ENCODE data around the gene FGA.
A peak's percentile ranks its signal among the peaks of the same experiment; 100 is the strongest.

FGA gene

DNA sequence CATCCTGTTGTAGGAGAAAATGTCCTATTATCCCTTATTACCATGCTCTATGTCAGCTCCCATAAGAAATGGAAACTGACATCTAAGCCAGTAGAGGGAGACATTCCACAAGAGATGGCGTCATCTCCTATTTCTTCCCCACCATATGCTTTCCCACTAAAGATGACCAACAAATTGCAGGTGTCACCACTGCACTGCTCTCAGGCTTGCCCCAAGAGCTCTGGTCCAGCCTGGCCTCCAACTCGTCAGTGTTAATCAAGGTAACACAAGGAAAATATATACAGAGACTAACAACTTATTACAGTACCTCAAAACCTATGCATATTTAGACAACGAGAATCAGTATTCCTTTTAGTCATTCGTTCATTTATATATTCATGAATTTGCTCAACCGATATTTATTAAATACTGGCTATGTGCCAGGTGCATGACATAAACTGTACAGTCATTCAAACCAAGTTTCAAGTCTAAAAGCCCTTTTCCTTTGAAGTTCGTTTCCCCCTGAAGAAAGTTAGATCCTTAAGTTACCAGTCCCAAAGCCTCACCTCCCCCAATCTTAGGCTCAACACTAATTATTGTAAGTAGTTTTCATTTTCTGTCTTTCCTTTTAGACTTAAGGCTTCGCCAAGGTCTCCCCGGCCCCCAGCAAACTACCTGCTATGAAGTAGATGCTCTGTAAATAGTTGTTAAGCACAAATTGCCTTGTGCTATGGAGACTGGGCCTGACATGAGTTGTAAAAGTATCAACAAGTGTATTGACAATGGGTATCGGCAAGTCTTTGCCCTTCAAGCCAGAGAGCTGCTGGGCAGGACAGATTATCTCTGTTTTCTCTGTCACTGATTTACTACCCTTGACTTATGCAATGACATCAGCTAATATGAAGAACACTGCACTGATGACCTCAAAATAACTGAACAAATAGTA lies 30.8 kb downstream of the FGA start:
- TF ChIP-seq, protein P1, sequence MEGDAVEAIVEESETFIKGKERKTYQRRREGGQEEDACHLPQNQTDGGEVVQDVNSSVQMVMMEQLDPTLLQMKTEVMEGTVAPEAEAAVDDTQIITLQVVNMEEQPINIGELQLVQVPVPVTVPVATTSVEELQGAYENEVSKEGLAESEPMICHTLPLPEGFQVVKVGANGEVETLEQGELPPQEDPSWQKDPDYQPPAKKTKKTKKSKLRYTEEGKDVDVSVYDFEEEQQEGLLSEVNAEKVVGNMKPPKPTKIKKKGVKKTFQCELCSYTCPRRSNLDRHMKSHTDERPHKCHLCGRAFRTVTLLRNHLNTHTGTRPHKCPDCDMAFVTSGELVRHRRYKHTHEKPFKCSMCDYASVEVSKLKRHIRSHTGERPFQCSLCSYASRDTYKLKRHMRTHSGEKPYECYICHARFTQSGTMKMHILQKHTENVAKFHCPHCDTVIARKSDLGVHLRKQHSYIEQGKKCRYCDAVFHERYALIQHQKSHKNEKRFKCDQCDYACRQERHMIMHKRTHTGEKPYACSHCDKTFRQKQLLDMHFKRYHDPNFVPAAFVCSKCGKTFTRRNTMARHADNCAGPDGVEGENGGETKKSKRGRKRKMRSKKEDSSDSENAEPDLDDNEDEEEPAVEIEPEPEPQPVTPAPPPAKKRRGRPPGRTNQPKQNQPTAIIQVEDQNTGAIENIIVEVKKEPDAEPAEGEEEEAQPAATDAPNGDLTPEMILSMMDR (conservative IDR thresholded peaks at IDR 0.05; ENCODE audit: low read length), result peak; percentile 63
- no peak overlapping the region for H3K4me3 ChIP-seq (ENCODE audit: low read length)
- peak; percentile 43 for DNase-seq (ENCODE audit: low read depth)

DNA sequence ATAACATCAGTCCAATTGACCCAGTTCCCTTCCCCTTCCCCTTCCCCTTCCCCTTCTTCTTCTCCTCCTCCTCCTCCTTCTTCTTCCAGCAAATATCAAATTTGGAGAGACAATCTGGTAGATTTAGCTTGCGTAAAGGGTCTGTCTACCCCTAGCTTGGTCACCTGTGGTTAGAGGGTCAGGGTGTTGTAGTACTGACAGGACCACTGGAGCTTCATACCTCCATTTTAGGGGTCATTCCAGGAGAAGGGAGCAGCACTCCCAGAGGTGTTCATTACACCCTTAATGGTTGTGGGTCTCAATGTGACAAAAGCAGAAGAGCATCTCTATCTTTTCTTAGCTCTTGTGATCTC lies 31.4 kb downstream of the FGA start:
- TF ChIP-seq, protein P1 (conservative IDR thresholded peaks at IDR 0.05; ENCODE audit: low read length), result no peak
- DNase-seq (ENCODE audit: low read depth), result no peak
- no peak overlapping the region for H3K4me3 ChIP-seq (ENCODE audit: low read length)

DNA sequence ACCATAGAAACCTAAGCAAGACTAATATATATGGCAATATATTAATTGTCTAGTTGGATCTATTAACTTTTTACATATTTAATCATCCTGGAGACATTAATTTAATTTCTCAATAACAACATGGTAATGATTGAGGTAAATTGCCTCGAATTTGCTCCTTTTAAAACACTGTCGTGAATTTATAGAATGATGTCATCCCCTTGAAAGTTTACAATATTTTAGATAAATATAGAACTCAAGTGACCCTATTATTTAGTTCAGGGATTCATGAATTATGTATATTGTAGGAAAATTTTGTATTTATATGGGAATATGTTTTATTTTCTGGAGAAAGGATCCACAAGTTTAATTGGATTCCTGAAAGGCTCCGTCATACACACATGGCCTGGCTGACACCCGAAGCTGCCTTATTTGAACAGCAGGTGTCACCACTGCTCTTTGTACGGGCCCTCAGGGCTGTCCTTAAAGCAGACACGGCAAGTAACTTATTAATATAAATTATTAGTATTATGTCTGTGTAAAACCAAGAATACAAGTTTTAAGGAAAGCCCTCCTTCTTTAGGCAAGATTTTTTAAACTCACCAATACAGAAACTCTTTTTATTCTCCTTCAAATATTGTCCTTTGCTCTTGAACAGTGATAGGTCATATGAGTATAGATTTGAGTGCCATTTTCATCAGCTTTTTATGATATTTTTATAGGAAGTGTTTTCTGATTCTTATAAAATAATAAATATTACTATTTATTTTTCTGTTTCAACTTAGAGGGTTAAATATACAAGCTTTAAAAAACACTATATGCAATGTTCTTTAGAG lies 38.5 kb downstream of the FGA start:
- peak; percentile 83 for DNase-seq (ENCODE audit: low read depth)
- TF ChIP-seq, protein P1 (conservative IDR thresholded peaks at IDR 0.05; ENCODE audit: low read length), result peak; percentile 87
- H3K4me3 ChIP-seq (ENCODE audit: low read length), result no peak overlapping the region

DNA sequence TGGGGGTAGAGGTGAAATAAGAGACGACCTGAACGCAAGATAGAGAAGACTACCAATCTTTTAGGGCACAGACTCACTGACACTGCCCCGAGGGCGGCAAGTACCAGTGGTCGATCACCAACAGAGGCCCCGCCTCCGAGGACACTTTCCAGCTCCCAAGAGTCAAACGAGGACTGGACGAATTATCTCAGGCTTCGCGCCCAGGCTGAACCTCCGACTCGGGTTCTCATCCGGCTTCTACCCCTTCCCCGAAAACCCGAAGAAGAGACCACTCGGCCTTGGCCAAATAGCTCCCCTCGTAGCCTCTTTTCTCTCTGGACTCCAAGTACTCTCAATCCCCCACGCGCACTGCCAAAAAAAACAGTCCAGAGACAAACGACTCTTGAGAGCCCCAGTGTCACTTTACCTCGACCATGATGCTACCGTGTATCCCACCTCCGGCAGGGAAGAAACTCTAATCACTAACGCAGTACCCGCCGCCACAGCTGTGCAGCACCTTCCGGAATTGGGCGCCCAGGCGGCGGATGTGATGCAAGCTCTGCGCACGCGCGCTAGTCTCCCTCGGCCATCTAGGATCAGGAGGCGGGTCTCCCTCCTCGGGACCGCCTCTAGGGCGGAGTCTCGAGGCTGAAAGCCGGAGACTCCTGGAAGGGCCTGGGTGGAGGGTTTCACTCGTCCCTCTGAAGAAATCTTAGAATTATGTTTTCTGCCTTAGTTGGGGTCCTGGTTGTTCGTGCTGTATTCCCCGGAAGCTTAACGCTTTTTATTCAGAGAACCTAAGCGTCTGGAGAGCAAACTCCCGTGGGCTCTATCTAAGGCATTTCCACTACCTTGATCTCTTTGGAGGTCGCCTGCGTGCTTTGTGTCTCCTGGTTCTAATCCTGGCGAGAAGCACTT lies 40.4 kb downstream of the FGA start, which contains the start of gene PLRG1:
Gene PLRG1, minus strand, starts transcription at position 507 of the 897 bp plus-strand sequence. Its CDS starts 92 bp downstream, at position 415.
- H3K4me3 ChIP-seq (ENCODE audit: low read length), result peak within 1 kb of the TSS; percentile 81
- TF ChIP-seq, protein P1 (conservative IDR thresholded peaks at IDR 0.05; ENCODE audit: low read length), result no peak
- peak; percentile 90 for DNase-seq (ENCODE audit: low read depth)

DNA sequence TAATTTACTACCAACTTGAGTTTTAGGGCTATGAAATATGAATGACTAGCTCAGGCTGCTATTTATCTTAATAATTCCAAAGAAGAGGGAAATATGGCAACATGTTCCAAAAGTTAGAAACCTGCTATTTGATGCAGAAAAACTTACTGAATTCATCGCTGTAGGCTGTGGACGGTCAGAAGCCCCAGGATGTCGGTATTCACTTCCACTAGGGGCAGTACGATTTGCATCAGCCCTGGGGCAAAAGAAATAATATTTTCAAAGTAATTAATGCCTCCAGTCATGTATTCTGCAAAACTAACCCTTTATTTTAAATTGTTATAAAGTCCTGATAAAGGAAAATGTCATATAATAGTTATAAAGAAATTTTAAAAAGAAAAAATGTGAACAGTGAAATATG lies 44.9 kb downstream of the FGA start:
- H3K4me3 ChIP-seq (ENCODE audit: low read length), result no peak overlapping the region
- TF ChIP-seq, protein P1 (conservative IDR thresholded peaks at IDR 0.05; ENCODE audit: low read length), result no peak
- no peak for DNase-seq (ENCODE audit: low read depth)

DNA sequence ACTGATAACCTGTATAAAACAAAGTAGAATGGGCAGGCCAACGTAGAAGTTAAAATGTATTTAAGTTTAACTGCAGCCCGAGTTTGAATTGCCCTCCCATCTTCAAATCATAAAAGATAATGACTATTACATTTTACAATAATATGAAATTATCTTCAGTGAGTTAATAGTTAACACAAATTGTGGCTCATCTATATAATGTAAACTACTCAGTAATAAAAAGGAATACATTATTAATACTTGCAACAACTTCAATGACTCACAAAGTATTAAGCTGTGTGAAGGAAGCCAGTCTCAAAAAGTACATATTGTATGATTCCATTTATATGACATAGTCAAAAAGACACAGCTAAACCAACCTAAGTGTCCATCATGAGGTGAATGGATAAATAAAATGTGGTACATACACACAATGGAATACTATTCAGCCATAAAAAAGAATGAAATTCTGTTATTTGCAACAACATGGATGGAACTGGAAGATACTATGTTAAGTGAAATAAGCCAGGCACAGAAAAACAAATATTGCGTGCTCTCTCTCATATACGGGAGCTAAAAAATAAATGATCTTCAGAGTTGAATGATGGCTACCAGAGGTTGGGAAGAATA lies 48.2 kb downstream of the FGA start:
- TF ChIP-seq, protein P1 (conservative IDR thresholded peaks at IDR 0.05; ENCODE audit: low read length), result no peak
- H3K4me3 ChIP-seq (ENCODE audit: low read length), result no peak overlapping the region
- no peak for DNase-seq (ENCODE audit: low read depth)
